ENCODE data around the gene CWC25.

DNA sequence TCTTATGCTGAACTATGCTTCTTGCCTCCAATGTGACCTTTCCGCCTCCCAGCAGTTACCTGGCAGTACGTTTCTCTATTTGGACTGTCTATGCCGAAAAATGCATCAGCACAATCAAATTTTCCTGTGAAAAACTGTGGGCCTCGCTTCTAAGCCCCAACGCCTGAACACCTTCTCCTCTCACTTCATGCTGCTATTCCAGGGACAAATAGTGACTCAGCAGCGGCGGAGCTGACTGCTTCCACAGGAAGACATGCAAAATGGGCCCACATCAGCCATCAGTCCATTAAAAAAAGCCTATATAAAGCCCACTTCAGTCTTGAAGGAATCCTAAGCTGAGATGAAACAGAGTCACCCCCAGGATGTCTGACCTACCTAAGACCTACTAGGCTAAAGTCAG lies 15.3 kb downstream of the CWC25 start:
- no peak for TF ChIP-seq MCM5 (IDR thresholded peaks at IDR 0.05; ENCODE audit: low read depth)
- TF ChIP-seq POLR2AphosphoS5 (IDR thresholded peaks at IDR 0.05; ENCODE audit: control insufficient read depth, insufficient read depth, low read depth, low read length), result no peak
- TF ChIP-seq KLF6 (CRISPR knock-in tag; IDR thresholded peaks at IDR 0.05; ENCODE audit: borderline replicate concordance), result no peak
- TF ChIP-seq SUPT5H (IDR thresholded peaks at IDR 0.05), result no peak
- no peak for TF ChIP-seq PTBP1 (IDR thresholded peaks at IDR 0.05; ENCODE audit: low read depth, low read length)
- no peak for TF ChIP-seq ZNF232 (CRISPR knock-in tag; IDR thresholded peaks at IDR 0.05)
- no peak for TF ChIP-seq ZNF311 (CRISPR knock-in tag; IDR thresholded peaks at IDR 0.05)
- TF ChIP-seq, protein P1, sequence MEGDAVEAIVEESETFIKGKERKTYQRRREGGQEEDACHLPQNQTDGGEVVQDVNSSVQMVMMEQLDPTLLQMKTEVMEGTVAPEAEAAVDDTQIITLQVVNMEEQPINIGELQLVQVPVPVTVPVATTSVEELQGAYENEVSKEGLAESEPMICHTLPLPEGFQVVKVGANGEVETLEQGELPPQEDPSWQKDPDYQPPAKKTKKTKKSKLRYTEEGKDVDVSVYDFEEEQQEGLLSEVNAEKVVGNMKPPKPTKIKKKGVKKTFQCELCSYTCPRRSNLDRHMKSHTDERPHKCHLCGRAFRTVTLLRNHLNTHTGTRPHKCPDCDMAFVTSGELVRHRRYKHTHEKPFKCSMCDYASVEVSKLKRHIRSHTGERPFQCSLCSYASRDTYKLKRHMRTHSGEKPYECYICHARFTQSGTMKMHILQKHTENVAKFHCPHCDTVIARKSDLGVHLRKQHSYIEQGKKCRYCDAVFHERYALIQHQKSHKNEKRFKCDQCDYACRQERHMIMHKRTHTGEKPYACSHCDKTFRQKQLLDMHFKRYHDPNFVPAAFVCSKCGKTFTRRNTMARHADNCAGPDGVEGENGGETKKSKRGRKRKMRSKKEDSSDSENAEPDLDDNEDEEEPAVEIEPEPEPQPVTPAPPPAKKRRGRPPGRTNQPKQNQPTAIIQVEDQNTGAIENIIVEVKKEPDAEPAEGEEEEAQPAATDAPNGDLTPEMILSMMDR (IDR thresholded peaks at IDR 0.05 in 2 of 3, conservative IDR thresholded peaks at IDR 0.05 in 1 of 3; ENCODE audit: insufficient read depth in 2 of 3, low read depth in 1 of 3, low read length in 3 of 3), result no peak
- TF ChIP-seq, protein P2, sequence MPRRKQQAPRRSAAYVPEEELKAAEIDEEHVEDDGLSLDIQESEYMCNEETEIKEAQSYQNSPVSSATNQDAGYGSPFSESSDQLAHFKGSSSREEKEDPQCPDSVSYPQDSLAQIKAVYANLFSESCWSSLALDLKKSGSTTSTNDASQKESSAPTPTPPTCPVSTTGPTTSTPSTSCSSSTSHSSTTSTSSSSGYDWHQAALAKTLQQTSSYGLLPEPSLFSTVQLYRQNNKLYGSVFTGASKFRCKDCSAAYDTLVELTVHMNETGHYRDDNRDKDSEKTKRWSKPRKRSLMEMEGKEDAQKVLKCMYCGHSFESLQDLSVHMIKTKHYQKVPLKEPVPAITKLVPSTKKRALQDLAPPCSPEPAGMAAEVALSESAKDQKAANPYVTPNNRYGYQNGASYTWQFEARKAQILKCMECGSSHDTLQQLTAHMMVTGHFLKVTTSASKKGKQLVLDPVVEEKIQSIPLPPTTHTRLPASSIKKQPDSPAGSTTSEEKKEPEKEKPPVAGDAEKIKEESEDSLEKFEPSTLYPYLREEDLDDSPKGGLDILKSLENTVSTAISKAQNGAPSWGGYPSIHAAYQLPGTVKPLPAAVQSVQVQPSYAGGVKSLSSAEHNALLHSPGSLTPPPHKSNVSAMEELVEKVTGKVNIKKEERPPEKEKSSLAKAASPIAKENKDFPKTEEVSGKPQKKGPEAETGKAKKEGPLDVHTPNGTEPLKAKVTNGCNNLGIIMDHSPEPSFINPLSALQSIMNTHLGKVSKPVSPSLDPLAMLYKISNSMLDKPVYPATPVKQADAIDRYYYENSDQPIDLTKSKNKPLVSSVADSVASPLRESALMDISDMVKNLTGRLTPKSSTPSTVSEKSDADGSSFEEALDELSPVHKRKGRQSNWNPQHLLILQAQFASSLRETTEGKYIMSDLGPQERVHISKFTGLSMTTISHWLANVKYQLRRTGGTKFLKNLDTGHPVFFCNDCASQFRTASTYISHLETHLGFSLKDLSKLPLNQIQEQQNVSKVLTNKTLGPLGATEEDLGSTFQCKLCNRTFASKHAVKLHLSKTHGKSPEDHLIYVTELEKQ (CRISPR knock-in tag; IDR thresholded peaks at IDR 0.05), result no peak
- TF ChIP-seq ZKSCAN1 (IDR thresholded peaks at IDR 0.05; ENCODE audit: low read depth, low read length), result no peak

Data from K562 (cell line).